Mesenchymal stem cell (in vitro differentiated cells and primary cell): ENCODE results near the gene TRIM54.

Experiments used
- DNase-seq: peaks from one replicate; pipeline ENCODE4 v3.0.0-alpha.2; 2013
- H2AFZ ChIP-seq: one replicate; pipeline ENCODE4 v1.6.1; 2013; ENCODE audit warnings: low read depth, mild to moderate bottlenecking, control low read depth, inconsistent platforms, low read length, moderate library complexity
- H2AK5ac ChIP-seq: 2 replicates; pipeline ENCODE4 v1.6.1; 2013; ENCODE audit warnings: low read length, moderate library complexity, mild to moderate bottlenecking, inconsistent platforms; ENCODE audit not compliant: severe bottlenecking
- H2BK120ac ChIP-seq: one replicate; pipeline ENCODE4 v1.6.1; 2013; ENCODE audit warnings: low read depth, mild to moderate bottlenecking, inconsistent platforms, low read length, moderate library complexity
- H2BK12ac ChIP-seq, 2 experiments: one replicate each; pipeline ENCODE4 v1.6.1; 2013; ENCODE audit warnings: inconsistent platforms in 2 of 2, low read length in 2 of 2, mild to moderate bottlenecking in 2 of 2, moderate library complexity in 2 of 2, control low read depth in 1 of 2
- H2BK15ac ChIP-seq: one replicate; pipeline ENCODE4 v1.6.1; 2013; ENCODE audit warnings: mild to moderate bottlenecking, low read depth, inconsistent platforms; ENCODE audit not compliant: poor library complexity, severe bottlenecking
- H2BK5ac ChIP-seq: 2 replicates; pipeline ENCODE4 v1.6.1; 2013; ENCODE audit warnings: low read depth, mild to moderate bottlenecking, low read length, control low read depth, inconsistent platforms; ENCODE audit not compliant: poor library complexity, severe bottlenecking
- H3K14ac ChIP-seq, 2 experiments: one replicate each; pipeline ENCODE4 v1.6.1; 2013; ENCODE audit warnings: inconsistent platforms in 2 of 2, low read length in 2 of 2, control low read depth in 1 of 2, mild to moderate bottlenecking in 1 of 2, moderate library complexity in 1 of 2
- H3K18ac ChIP-seq, 2 experiments: one replicate each; pipeline ENCODE4 v1.6.1; 2013; ENCODE audit warnings: inconsistent platforms in 2 of 2, low read length in 2 of 2, control low read depth in 1 of 2, low read depth in 1 of 2, mild to moderate bottlenecking in 1 of 2
- H3K23ac ChIP-seq, 2 experiments: one replicate each; pipeline ENCODE4 v1.6.1; 2013; ENCODE audit warnings: inconsistent platforms in 2 of 2, low read length in 2 of 2, mild to moderate bottlenecking in 2 of 2, moderate library complexity in 2 of 2, control low read depth in 1 of 2
- H3K27ac ChIP-seq: 2 replicates; pipeline ENCODE4 v1.5.1; 2013; ENCODE audit warnings: mild to moderate bottlenecking, moderate library complexity, low read length, control low read depth, inconsistent platforms; ENCODE audit not compliant: poor library complexity, severe bottlenecking
- H3K27me3 ChIP-seq, 2 experiments: 2 replicates each; pipeline versions ENCODE4 v1.6.1 to v1.7.0; 2013; ENCODE audit warnings: low read length in 2 of 2, mild to moderate bottlenecking in 2 of 2, moderate library complexity in 2 of 2, control low read depth in 1 of 2, inconsistent platforms in 1 of 2; ENCODE audit not compliant: control insufficient read depth in 1 of 2, insufficient read depth in 1 of 2
- H3K36me3 ChIP-seq, 2 experiments: 2 replicates each; pipeline versions ENCODE4 v1.6.1 to v1.7.0; 2013; ENCODE audit warnings: low read length in 2 of 2, control low read depth in 1 of 2, inconsistent platforms in 1 of 2, low read depth in 1 of 2, mild to moderate bottlenecking in 1 of 2; ENCODE audit not compliant: insufficient read depth in 2 of 2, control insufficient read depth in 1 of 2
- H3K4ac ChIP-seq, 2 experiments: one replicate each; pipeline ENCODE4 v1.6.1; 2013; ENCODE audit warnings: inconsistent platforms in 2 of 2, low read length in 2 of 2, mild to moderate bottlenecking in 2 of 2, moderate library complexity in 2 of 2, control low read depth in 1 of 2, low read depth in 1 of 2
- H3K4me1 ChIP-seq: 2 replicates; pipeline ENCODE4 v1.6.1; 2013; ENCODE audit warnings: low read depth, low read length, control low read depth; ENCODE audit not compliant: control insufficient read depth, insufficient read depth
- H3K4me2 ChIP-seq: 2 replicates; pipeline ENCODE4 v1.6.1; 2013; ENCODE audit warnings: low read length, mild to moderate bottlenecking, inconsistent platforms; ENCODE audit not compliant: poor library complexity, severe bottlenecking
- H3K4me3 ChIP-seq, 2 experiments: 2 replicates each; pipeline versions ENCODE4 v1.5.1 to v1.7.0; 2013; ENCODE audit warnings: low read length in 2 of 2, mild to moderate bottlenecking in 2 of 2, control low read depth in 1 of 2, low read depth in 1 of 2; ENCODE audit not compliant: insufficient read depth in 1 of 2
- H3K79me1 ChIP-seq: replicated peaks from 2 replicates; pipeline ENCODE4 v1.6.1; 2013; ENCODE audit warnings: mild to moderate bottlenecking, control low read depth, low read length, inconsistent platforms; ENCODE audit not compliant: poor library complexity, severe bottlenecking
- H3K9ac ChIP-seq: 2 replicates; pipeline ENCODE4 v1.7.0; 2013; ENCODE audit warnings: mild to moderate bottlenecking, low read length, moderate library complexity
- H3K9me3 ChIP-seq: 2 replicates; pipeline ENCODE4 v1.7.0; 2013; ENCODE audit warnings: mild to moderate bottlenecking, low read length; ENCODE audit not compliant: control insufficient read depth
- H4K8ac ChIP-seq: one replicate; pipeline ENCODE4 v1.6.1; 2013; ENCODE audit warnings: inconsistent platforms, mild to moderate bottlenecking, low read length, moderate library complexity
- H4K91ac ChIP-seq: one replicate; pipeline ENCODE4 v1.6.1; 2013; ENCODE audit warnings: mild to moderate bottlenecking, low read length, inconsistent platforms
- WGBS: methylation state at CpG from one replicate; pipeline ENCODE4 v1.1.7; 2013; ENCODE audit warnings: mixed read lengths; 5-methylcytosine and 5-hydroxymethylcytosine counted together

The TRIM54 gene

DNA sequence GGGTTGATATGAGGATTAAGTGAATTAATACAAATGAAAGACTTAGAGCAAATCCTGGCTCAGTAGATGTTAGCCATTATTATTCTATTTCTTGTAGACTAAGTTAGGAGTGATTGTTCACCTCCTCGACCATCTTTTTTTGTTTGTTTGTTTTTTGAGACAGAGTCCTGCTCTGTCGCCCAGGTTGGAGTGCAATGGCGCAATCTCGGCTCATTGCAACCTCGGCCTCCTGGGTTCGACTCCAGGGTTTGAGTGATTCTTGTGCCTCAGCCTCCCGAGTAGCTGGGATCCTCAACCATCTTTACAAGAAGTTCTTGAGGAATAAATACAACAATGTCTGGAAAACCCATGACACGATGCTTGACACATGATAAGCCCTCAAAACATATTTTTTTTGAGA is 12.7 kb downstream of the TRIM54 start:
- H2BK12ac ChIP-seq, result no peak overlapping the region
- no peak overlapping the region for H3K18ac ChIP-seq
- 87% methylated on average over 8 of the region's 8 CpGs for WGBS
- H3K4me1 ChIP-seq, result no peaks in the 10 kb centered on the region
- no peak overlapping the region for H3K4me2 ChIP-seq
- no peaks in the 10 kb centered on the region for H3K9me3 ChIP-seq
- H3K4me3 ChIP-seq, result no peak overlapping the region
- DNase-seq, result no peak
- no peak overlapping the region for H2AFZ ChIP-seq
- no peak overlapping the region for H3K23ac ChIP-seq
- no peak overlapping the region for H2BK120ac ChIP-seq
- no peak overlapping the region for H2BK15ac ChIP-seq
- no peak overlapping the region for H4K91ac ChIP-seq
- peaks cover 28 to 56% of the 10 kb centered on the region in 2 experiments for H3K27me3 ChIP-seq
- no peak overlapping the region for H3K4ac ChIP-seq
- H2BK5ac ChIP-seq, result no peak overlapping the region
- no peaks in the 10 kb centered on the region for H3K79me1 ChIP-seq
- no peaks in the 10 kb centered on the region for H3K36me3 ChIP-seq
- no peak overlapping the region for H4K8ac ChIP-seq
- no peak overlapping the region for H3K27ac ChIP-seq
- H3K9ac ChIP-seq, result no peak overlapping the region
- H2AK5ac ChIP-seq, result no peak overlapping the region
- H3K14ac ChIP-seq, result no peak overlapping the region

DNA sequence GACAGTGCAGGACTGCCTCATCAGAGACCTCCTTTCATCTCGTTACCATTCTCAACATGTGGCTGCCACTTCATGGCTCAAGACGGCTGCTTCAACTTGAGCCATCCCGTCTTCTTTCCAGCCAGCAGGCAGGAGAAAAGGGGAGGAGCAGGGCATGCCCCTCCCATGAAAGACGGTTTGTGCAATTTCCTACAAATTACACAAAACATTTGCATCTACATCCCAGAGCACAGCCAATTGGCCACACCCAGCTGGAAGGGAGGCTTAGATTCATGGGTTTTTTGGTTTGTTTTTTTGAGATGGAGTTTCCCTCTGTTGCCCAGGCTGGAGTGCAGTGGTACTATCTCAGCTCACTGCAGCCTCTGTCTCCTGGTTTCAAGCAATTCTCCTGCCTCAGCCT is 14.3 kb downstream of the TRIM54 start:
- no peak overlapping the region for H3K18ac ChIP-seq
- DNase-seq, result no peak

DNA sequence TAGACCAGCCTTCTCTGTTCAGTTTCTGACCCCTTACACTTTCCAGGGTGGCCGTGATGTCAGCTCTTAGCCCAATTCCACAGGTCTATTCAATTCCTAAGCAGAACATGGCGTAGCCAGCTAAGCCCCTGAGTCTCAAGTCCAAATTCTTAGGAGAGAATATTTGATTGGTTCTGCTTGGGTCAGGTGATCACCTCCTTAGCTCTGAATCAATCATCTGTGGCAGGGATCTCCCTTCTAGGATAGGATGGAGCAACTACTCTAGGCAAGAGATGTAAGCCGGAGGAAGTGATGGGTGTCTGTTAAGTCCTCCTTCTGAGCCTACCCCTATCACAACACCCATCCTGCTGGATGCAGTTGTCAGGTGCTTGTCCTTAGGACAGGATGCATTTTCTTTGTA is 15.0 kb downstream of the TRIM54 start:
- Histone ChIP-seq H4K8ac (no peak overlapping the region), H3K23ac (no peak overlapping the region), H2BK5ac (no peak overlapping the region), H2BK15ac (no peak overlapping the region), H3K4me1 (no peaks in the 10 kb centered on the region), H3K9ac (no peak overlapping the region), H4K91ac (no peak overlapping the region), H3K27me3 (peaks cover 16 to 42% of the 10 kb centered on the region in 2 experiments), H3K79me1 (no peaks in the 10 kb centered on the region), H3K9me3 (no peaks in the 10 kb centered on the region), H3K4ac (no peak overlapping the region), H3K27ac (no peak overlapping the region), H2BK12ac (no peak overlapping the region), H2AFZ (no peak overlapping the region), H3K18ac (no peak overlapping the region), H2BK120ac (no peak overlapping the region), H3K36me3 (no peaks in the 10 kb centered on the region), H3K14ac (no peak overlapping the region), H3K4me2 (no peak overlapping the region), H3K4me3 (no peak overlapping the region), H2AK5ac (no peak overlapping the region)
- DNase-seq, result no peak
- WGBS, result 89% methylated on average over 3 of the region's 3 CpGs

More for the DNA sequence above, 14.3 kb downstream of the TRIM54 start:
- Histone ChIP-seq H3K27me3 (peaks cover 18 to 49% of the 10 kb centered on the region in 2 experiments), H2AFZ (no peak overlapping the region), H3K4me2 (no peak overlapping the region), H4K91ac (no peak overlapping the region), H3K79me1 (no peaks in the 10 kb centered on the region), H2BK120ac (no peak overlapping the region), H3K27ac (no peak overlapping the region), H2BK12ac (no peak overlapping the region), H2AK5ac (no peak overlapping the region), H3K23ac (no peak overlapping the region), H3K4me1 (no peaks in the 10 kb centered on the region), H2BK15ac (no peak overlapping the region), H3K4ac (no peak overlapping the region), H3K9ac (no peak overlapping the region), H3K14ac (no peak overlapping the region), H3K4me3 (no peak overlapping the region), H3K9me3 (no peaks in the 10 kb centered on the region), H4K8ac (no peak overlapping the region), H3K36me3 (no peaks in the 10 kb centered on the region), H2BK5ac (no peak overlapping the region)
- 76% methylated on average over 3 of the region's 4 CpGs for WGBS

DNA sequence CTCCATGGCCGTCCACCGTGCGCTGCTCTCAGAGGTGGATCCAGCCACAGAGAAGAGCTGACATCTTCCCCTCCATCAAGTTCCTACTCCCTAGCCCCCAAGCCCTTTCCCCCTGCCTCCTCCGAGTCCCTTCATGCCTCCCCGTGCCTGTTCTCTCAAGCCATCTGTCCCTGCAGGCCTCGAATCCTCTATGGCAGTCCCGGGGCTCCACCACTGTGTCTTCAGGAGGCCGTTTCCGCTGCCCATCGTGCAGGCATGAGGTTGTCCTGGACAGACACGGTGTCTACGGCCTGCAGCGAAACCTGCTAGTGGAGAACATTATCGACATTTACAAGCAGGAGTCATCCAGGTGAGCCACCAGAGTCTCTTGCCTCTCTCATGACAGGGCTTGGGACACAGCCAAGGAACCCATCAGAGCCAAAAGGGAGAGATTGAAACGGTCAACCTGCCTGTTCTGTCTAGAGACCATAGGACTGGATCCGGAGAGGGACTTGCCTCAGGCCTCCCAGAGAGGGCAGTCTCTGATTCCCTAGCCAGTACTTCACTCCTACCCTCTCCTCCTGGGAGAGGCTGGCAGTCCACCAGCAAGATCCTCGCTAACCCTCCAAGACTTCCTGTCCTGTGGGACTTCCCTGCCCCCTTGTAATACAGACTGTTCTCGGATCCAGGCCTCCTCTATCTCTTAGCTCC is 16.3 kb downstream of the TRIM54 start:
- Histone ChIP-seq H3K4me2 (no peak overlapping the region), H3K4me3 (peak overlapping the region in 1 of 2 experiments; percentile 39), H2BK12ac (no peak overlapping the region), H4K8ac (no peak overlapping the region), H3K79me1 (no peaks in the 10 kb centered on the region), H2BK15ac (peak overlapping the region; percentile 80), H3K23ac (no peak overlapping the region), H3K4ac (no peak overlapping the region), H3K27me3 (peaks cover 16 to 37% of the 10 kb centered on the region in 2 experiments), H3K14ac (peak overlapping the region in 1 of 2 experiments; percentile 11), H4K91ac (no peak overlapping the region), H2AK5ac (no peak overlapping the region), H2AFZ (no peak overlapping the region), H3K18ac (no peak overlapping the region), H2BK5ac (no peak overlapping the region), H3K9ac (no peak overlapping the region), H3K9me3 (no peaks in the 10 kb centered on the region), H3K36me3 (no peaks in the 10 kb centered on the region), H3K27ac (no peak overlapping the region), H3K4me1 (no peaks in the 10 kb centered on the region), H2BK120ac (no peak overlapping the region)
- no peak for DNase-seq
- WGBS, result 79% methylated on average over 17 of the region's 18 CpGs
